ENCODE results near the gene LRP11. TPM values are rescaled to one million over a fixed set of nuclear protein-coding genes. Genes with fewer than 3 reads are reported as not detected.

The LRP11 gene
- total RNA-seq, 4 donors from 2014 or later: 56.0 to 98.3 (median 78.4) TPM

- intact Hi-C loops (cut with DNase I; ENCODE audit: low total_unique reads): loop anchor here (1.0 to 10.0 kb wide), 2 partner anchors 92 to 180 kb away; no protein-coding TSS in a partner anchor
- TF ChIP-seq CTCF (IDR thresholded peaks at IDR 0.05) (peak in 1 of 3 donors; percentile 76), POLR2A (IDR thresholded peaks at IDR 0.05) (no peak)
- DNase-seq (ENCODE audit: low spot score in 2 of 2): peak in 1 of 2 donors; percentile 64
- no peak overlapping the region for H3K4me3 ChIP-seq (ENCODE audit: low read depth, poor library complexity, severe bottlenecking)
- 50 to 53% methylated on average over 5 of the region's 5 CpGs for WGBS, 2 donors
These were observed 29.4 kb downstream of the LRP11 start for GRCh38 chr6:149834513-149835481.

DNA sequence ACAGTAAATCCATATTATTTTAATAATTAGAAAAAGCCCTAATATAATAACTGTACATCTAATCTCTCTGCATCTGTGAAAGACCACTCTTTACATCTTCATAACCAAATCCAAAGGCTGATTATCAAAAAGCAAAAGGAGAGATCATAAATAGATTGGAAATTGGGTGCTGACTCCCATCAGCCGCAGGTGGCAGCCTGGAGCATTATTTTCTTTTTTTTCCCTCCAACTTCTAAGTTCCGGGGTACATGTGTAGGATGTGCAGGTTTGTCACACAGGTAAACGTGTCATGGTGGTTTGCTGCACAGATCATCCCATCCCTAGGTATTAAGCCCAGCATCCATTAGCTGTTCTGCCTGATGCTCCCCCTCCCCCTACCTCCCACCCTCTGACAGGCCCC, 30.5 kb downstream of the LRP11 start:
- TF ChIP-seq POLR2A (IDR thresholded peaks at IDR 0.05): no peak
- TF ChIP-seq CTCF (IDR thresholded peaks at IDR 0.05): no peak
- DNase-seq (ENCODE audit: low spot score in 2 of 2): no peak
- H3K4me3 ChIP-seq (ENCODE audit: low read depth, poor library complexity, severe bottlenecking): no peak overlapping the region
- intact Hi-C loops (cut with DNase I; ENCODE audit: low total_unique reads): loop anchor here (10.0 kb wide), 1 partner anchor 181 kb away; no protein-coding TSS in a partner anchor
- 95 to 97% methylated on average over 3 of the region's 3 CpGs for WGBS, 2 donors

DNA sequence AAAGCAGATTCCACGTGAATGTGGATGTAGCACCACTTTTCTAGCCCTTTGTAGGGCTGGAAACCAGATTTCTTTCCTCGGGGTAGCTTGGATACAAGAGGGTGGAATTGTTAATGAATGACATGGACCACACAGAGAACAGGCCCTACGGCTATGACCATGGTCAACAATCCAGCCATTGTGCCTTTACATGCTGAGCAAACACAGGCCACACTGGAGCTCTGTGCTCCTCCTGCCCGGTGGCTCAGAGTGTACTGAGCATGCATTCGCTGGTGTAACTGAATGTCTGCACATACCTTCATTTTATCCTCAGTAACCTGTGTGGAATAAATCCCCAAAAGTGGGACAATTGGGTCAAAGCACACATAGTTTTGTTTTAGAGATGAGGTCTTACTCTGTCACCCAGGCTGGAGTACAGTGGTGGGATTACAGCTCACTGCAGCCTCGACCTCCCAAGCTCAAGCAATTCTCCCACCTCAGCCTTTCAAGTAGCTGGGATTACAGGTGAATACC, 32.8 kb downstream of the LRP11 start:
- no peak for DNase-seq (ENCODE audit: low spot score in 2 of 2)

DNA sequence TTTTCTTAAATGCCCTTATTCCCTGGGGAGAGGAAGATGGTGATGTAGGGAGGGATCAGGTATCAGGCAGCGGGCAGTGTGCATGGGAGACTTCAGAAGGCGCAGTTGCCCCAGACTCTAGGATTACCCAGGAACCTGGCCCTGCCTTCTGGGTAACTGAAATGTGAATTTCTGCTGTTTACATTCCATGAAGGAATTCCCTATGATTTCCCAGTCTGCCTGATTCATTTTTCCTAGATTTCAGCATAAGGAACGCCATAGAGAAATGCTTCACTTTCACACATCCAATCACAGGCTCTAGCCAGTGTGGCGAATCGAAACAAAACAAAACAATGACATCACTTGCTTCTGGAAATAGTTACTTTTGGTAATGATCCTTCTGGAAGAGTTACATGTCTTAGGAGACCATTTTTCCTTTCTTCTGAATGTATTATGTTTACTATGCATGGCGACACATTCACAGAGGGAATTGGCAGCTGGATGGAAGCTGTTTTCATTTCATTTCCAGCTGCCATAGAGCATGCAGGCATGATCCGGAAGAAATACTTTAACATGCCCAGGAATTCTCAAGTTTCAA, 33.3 kb downstream of the LRP11 start:
- no peak overlapping the region for H3K4me3 ChIP-seq (ENCODE audit: low read depth, poor library complexity, severe bottlenecking)
- intact Hi-C loops (cut with DNase I; ENCODE audit: low total_unique reads): loop anchor here (10.0 kb wide), 1 partner anchor 184 kb away; no protein-coding TSS in a partner anchor
- 76% methylated on average over 7 of the region's 7 CpGs for WGBS, 2 donors
- no peak for TF ChIP-seq POLR2A (IDR thresholded peaks at IDR 0.05)
- TF ChIP-seq CTCF (IDR thresholded peaks at IDR 0.05): no peak
- no peak for DNase-seq (ENCODE audit: low spot score in 2 of 2)

More for the DNA sequence above, 32.8 kb downstream of the LRP11 start:
- 78 to 88% methylated on average over 6 of the region's 6 CpGs for WGBS, 2 donors
- intact Hi-C loops (cut with DNase I; ENCODE audit: low total_unique reads): loop anchor here (10.0 kb wide), 1 partner anchor 183 kb away; no protein-coding TSS in a partner anchor
- TF ChIP-seq CTCF (IDR thresholded peaks at IDR 0.05) (no peak), POLR2A (IDR thresholded peaks at IDR 0.05) (no peak)
- no peak overlapping the region for H3K4me3 ChIP-seq (ENCODE audit: low read depth, poor library complexity, severe bottlenecking)

GRCh38 chr6:149825292-149825691, 38.9 kb downstream of the LRP11 start:
- intact Hi-C loops (cut with DNase I; ENCODE audit: low total_unique reads): loop anchor here (2.0 kb wide), 1 partner anchor 16 kb away; no protein-coding TSS in a partner anchor
- no peak for DNase-seq (ENCODE audit: low spot score in 2 of 2)
- TF ChIP-seq POLR2A (IDR thresholded peaks at IDR 0.05) (no peak), CTCF (IDR thresholded peaks at IDR 0.05) (no peak)
- WGBS, 2 donors: 86% methylated on average over 4 of the region's 4 CpGs
- H3K4me3 ChIP-seq (ENCODE audit: low read depth, poor library complexity, severe bottlenecking): no peak overlapping the region

Data from lower leg skin (tissue), 4 donors.